IMR-90 (cell line): ENCODE data around the gene MGAT5B. TPM values are rescaled to one million over a fixed set of nuclear protein-coding genes. Genes with fewer than 3 reads are reported as not detected.

Experiments
- ATAC-seq: fragments of 200-7000 bp; cut with Tn5 transposase; 2 replicates; pipeline ENCODE4 v1.9.1; 2020; ENCODE audit warnings: low read depth, mild to moderate bottlenecking, moderate library complexity
- BruUV-seq: library from RNA; stranded (reverse); fragments of 400-500 nt; replicated peaks from 2 replicates; lab custom pipeline; 2021; lab: Mats Ljungman, UMichigan
- CTCF ChIA-PET: fragments of 300-600 bp; formaldehyde crosslinking; extraction: SDS; loops from one replicate; lab custom pipeline; 2021; ENCODE audit warnings: antibody characterized with exemption; lab: Yijun Ruan, JAX
- POLR2A ChIA-PET: fragments of 300-600 bp; sonication (Branson Sonifier 250); formaldehyde crosslinking; loops from one replicate; lab custom pipeline; 2022; ENCODE audit warnings: antibody characterized with exemption; ENCODE audit not compliant: unreplicated experiment; lab: Charles Lee
- DNase-seq: peaks from one replicate; pipeline ENCODE4 v3.0.0; 2013
- H2AFZ ChIP-seq: replicated peaks from 2 replicates; pipeline ENCODE3; 2013; ENCODE audit warnings: low read length, mild to moderate bottlenecking; ENCODE audit not compliant: poor library complexity
- H2AK5ac ChIP-seq: 2 replicates; pipeline ENCODE4 v1.6.1; 2013; ENCODE audit warnings: low read depth, low read length, inconsistent platforms
- H2AK9ac ChIP-seq: replicated peaks from 2 replicates; pipeline ENCODE3; 2013; ENCODE audit warnings: mild to moderate bottlenecking, low read depth, low read length, moderate library complexity; ENCODE audit not compliant: poor library complexity
- H2BK120ac ChIP-seq: 2 replicates; pipeline ENCODE4 v1.6.1; 2013; ENCODE audit warnings: low read depth, low read length, inconsistent platforms
- H2BK15ac ChIP-seq: 3 replicates; pipeline ENCODE4 v1.6.1; 2013; ENCODE audit warnings: low read depth, low read length, inconsistent platforms
- H2BK20ac ChIP-seq: 2 replicates; pipeline ENCODE4 v1.6.1; 2013; ENCODE audit warnings: low read depth, mild to moderate bottlenecking, inconsistent platforms, low read length, moderate library complexity
- H2BK5ac ChIP-seq: 2 replicates; pipeline ENCODE4 v1.6.1; 2013; ENCODE audit warnings: mild to moderate bottlenecking, low read depth, low read length, inconsistent platforms; ENCODE audit not compliant: poor library complexity, severe bottlenecking
- H3K14ac ChIP-seq: replicated peaks from 2 replicates; pipeline ENCODE4 v1.6.1; 2013; ENCODE audit warnings: low read depth, low read length, inconsistent platforms
- H3K18ac ChIP-seq: 2 replicates; pipeline ENCODE4 v1.6.1; 2013; ENCODE audit warnings: low read depth, low read length, control low read depth
- H3K23ac ChIP-seq: 2 replicates; pipeline ENCODE4 v1.6.1; 2013; ENCODE audit warnings: low read depth, low read length, inconsistent platforms
- H3K27ac ChIP-seq: 2 replicates; pipeline ENCODE4 v1.5.1; 2013; ENCODE audit warnings: mild to moderate bottlenecking, control low read depth, low read length; ENCODE audit not compliant: insufficient read depth
- H3K27me3 ChIP-seq: 2 replicates; pipeline ENCODE4 v1.6.1; 2013; ENCODE audit warnings: low read length; ENCODE audit not compliant: control insufficient read depth, insufficient read depth
- H3K36me3 ChIP-seq: 2 replicates; pipeline ENCODE4 v1.6.1; 2013; ENCODE audit warnings: low read length, mixed read lengths; ENCODE audit not compliant: control insufficient read depth, insufficient read depth
- H3K4ac ChIP-seq: 2 replicates; pipeline ENCODE4 v1.6.1; 2013; ENCODE audit warnings: low read depth, low read length, inconsistent platforms
- H3K4me1 ChIP-seq: 2 replicates; pipeline ENCODE4 v1.6.1; 2013; ENCODE audit warnings: low read length, mixed read lengths; ENCODE audit not compliant: control insufficient read depth, insufficient read depth
- H3K4me2 ChIP-seq: 2 replicates; pipeline ENCODE4 v1.6.1; 2013; ENCODE audit warnings: low read depth, mild to moderate bottlenecking, control low read depth, low read length, moderate library complexity
- H3K4me3 ChIP-seq: 2 replicates; pipeline ENCODE4 v1.5.1; 2013; ENCODE audit warnings: low read depth, mild to moderate bottlenecking, control low read depth, low read length, moderate library complexity; ENCODE audit not compliant: insufficient read depth
- H3K56ac ChIP-seq: 2 replicates; pipeline ENCODE4 v1.6.1; 2013; ENCODE audit warnings: low read length, inconsistent platforms; ENCODE audit not compliant: insufficient read depth; ENCODE audit errors: extremely low read depth
- H3K79me1 ChIP-seq, 2 experiments: 2 replicates each; pipeline ENCODE4 v1.6.1; 2013; ENCODE audit warnings: low read length in 2 of 2, inconsistent platforms in 1 of 2, low read depth in 1 of 2
- H3K9ac ChIP-seq: 2 replicates; pipeline ENCODE4 v1.6.1; 2013; ENCODE audit warnings: low read depth, low read length, control low read depth
- H3K9me1 ChIP-seq: 2 replicates; pipeline ENCODE4 v1.6.1; 2013; ENCODE audit warnings: low read length, inconsistent platforms; ENCODE audit not compliant: insufficient read depth
- H3K9me3 ChIP-seq: 2 replicates; pipeline ENCODE4 v1.6.1; 2013; ENCODE audit warnings: low read length; ENCODE audit not compliant: control insufficient read depth, insufficient read depth
- H4K20me1 ChIP-seq: 2 replicates; pipeline ENCODE4 v1.6.1; 2013; ENCODE audit warnings: low read length, inconsistent platforms; ENCODE audit not compliant: insufficient read depth
- H4K5ac ChIP-seq: 2 replicates; pipeline ENCODE4 v1.6.1; 2013; ENCODE audit warnings: mild to moderate bottlenecking, low read depth, low read length, control low read depth
- H4K8ac ChIP-seq, 2 experiments: 2 replicates each; pipeline ENCODE4 v1.6.1; 2013; ENCODE audit warnings: low read depth in 2 of 2, low read length in 2 of 2, control low read depth in 1 of 2, inconsistent platforms in 1 of 2
- H4K91ac ChIP-seq: 2 replicates; pipeline ENCODE4 v1.6.1; 2013; ENCODE audit warnings: low read depth, low read length, inconsistent platforms; ENCODE audit not compliant: insufficient read depth
- BHLHE40 ChIP-seq: fragments of 150-350 bp; IDR thresholded peaks from 2 replicates; pipeline ENCODE4 v1.6.1; 2016; ENCODE audit warnings: mild to moderate bottlenecking, low read depth, low read length
- CEBPB ChIP-seq: IDR thresholded peaks from 2 replicates; pipeline ENCODE4 v1.6.1; 2012; ENCODE audit warnings: low read depth, low read length, improper control_type of control experiment
- CHD1 ChIP-seq: IDR thresholded peaks from 2 replicates; pipeline ENCODE4 v1.6.1; 2012; ENCODE audit warnings: low read depth, low read length, improper control_type of control experiment
- CTCF ChIP-seq: conservative IDR thresholded peaks from 2 replicates; pipeline ENCODE4 v1.5.1; 2012; ENCODE audit warnings: mild to moderate bottlenecking, low read depth, low read length, improper control_type of control experiment
- ELK1 ChIP-seq: fragments of 150-350 bp; IDR thresholded peaks from 2 replicates; pipeline ENCODE4 v1.6.1; 2016; ENCODE audit warnings: low read depth, mild to moderate bottlenecking, low read length, moderate library complexity, borderline replicate concordance
- FOS ChIP-seq: fragments of 150-350 bp; IDR thresholded peaks from 2 replicates; pipeline ENCODE4 v1.6.1; 2016; ENCODE audit warnings: low read depth, low read length
- MAFK ChIP-seq: IDR thresholded peaks from 2 replicates; pipeline ENCODE4 v1.6.1; 2012; ENCODE audit warnings: low read depth, low read length, improper control_type of control experiment
- MAZ ChIP-seq: IDR thresholded peaks from 2 replicates; pipeline ENCODE4 v1.6.1; 2012; ENCODE audit warnings: low read depth, mild to moderate bottlenecking, low read length, improper control_type of control experiment, moderate library complexity, borderline replicate concordance
- NFE2L2 ChIP-seq: fragments of 150-350 bp; IDR thresholded peaks from 2 replicates; pipeline ENCODE4 v1.6.1; 2016; ENCODE audit warnings: low read depth, mild to moderate bottlenecking, low read length
- POLR2A ChIP-seq: IDR thresholded peaks from 2 replicates; pipeline ENCODE4 v1.6.1; 2012; ENCODE audit warnings: mild to moderate bottlenecking, low read depth, low read length
- RAD21 ChIP-seq: IDR thresholded peaks from 2 replicates; pipeline ENCODE4 v1.6.1; 2012; ENCODE audit warnings: low read length, improper control_type of control experiment
- RCOR1 ChIP-seq: IDR thresholded peaks from 2 replicates; pipeline ENCODE4 v1.6.1; 2012; ENCODE audit warnings: mild to moderate bottlenecking, low read length, improper control_type of control experiment; ENCODE audit not compliant: insufficient replicate concordance
- RFX5 ChIP-seq: IDR thresholded peaks from 2 replicates; pipeline ENCODE4 v1.8.0; 2012; ENCODE audit warnings: low read depth, mild to moderate bottlenecking, low read length, moderate library complexity
- SMC3 ChIP-seq: fragments of 150-350 bp; IDR thresholded peaks from 2 replicates; pipeline ENCODE4 v1.6.1; 2016; ENCODE audit warnings: low read depth, mild to moderate bottlenecking, antibody characterized with exemption, low read length, moderate library complexity
- USF2 ChIP-seq: fragments of 150-350 bp; IDR thresholded peaks from 2 replicates; pipeline ENCODE4 v1.6.1; 2017; ENCODE audit warnings: mild to moderate bottlenecking, antibody characterized with exemption, low read length, low read depth
- WGBS, 2 experiments: methylation state at CpG; one replicate each; pipeline versions ENCODE4 v1.1.5 to v1.1.7; 2013; ENCODE audit warnings: missing lambda C conversion rate in 2 of 2; ENCODE audit not compliant: insufficient read length in 1 of 2; ENCODE audit errors: extremely low coverage in 2 of 2; 5-methylcytosine and 5-hydroxymethylcytosine counted together
- dilution Hi-C: fragments of 300-500 bp; cut with HindIII; formaldehyde crosslinking; loops from one replicate; pipeline ENCODE4 v1.14.3; 2018; ENCODE audit warnings: low sequenced_read_pairs; ENCODE audit not compliant: unreplicated experiment
- in situ Hi-C: fragments of 300-500 bp; cut with MboI; formaldehyde crosslinking; loops from 3 replicates; pipeline ENCODE4 v1.14.3; 2019; ENCODE audit warnings: low sequenced_read_pairs, inconsistent platforms, mixed read lengths
- intact Hi-C: fragments of 100-400 bp; cut with micrococcal nuclease; formaldehyde crosslinking; loops from 2 replicates; pipeline ENCODE4 v1.10.0; 2022
- polyA plus RNA-seq, 3 experiments: library from polyadenylated mRNA; depleted of rRNA; stranded (reverse); fragments of >200 nt; gene quantifications; 2 replicates each; pipeline ENCODE4 v1.2.3, GENCODE V29; 2012; ENCODE audit warnings: low replicate concordance in 1 of 3
- total RNA-seq: library from RNA; depleted of rRNA; stranded (reverse); fragments of >200 nt; gene quantifications from 2 replicates; pipeline ENCODE4 v1.2.3, GENCODE V29; 2012

MGAT5B gene
- total and polyA plus RNA-seq, 2 of the 4 experiments (the other 2 are of a cell fraction): 0.54 to 2.0 TPM

GRCh38 chr17:76884995-76885893, 17.0 kb downstream of the MGAT5B start:
- H2BK5ac ChIP-seq: no peak overlapping the region
- H2BK120ac ChIP-seq: no peak overlapping the region
- no TSS peak for BruUV-seq
- POLR2A ChIA-PET: no interaction called here
- H3K9me3 ChIP-seq: no peaks in the 10 kb centered on the region
- TF ChIP-seq ELK1 (no peak), BHLHE40 (no peak), CTCF (no peak), RFX5 (no peak), POLR2A (no peak), SMC3 (no peak), FOS (no peak), RAD21 (no peak), NFE2L2 (no peak), USF2 (no peak), RCOR1 (no peak), CEBPB (no peak), MAZ (no peak), MAFK (no peak), CHD1 (no peak)
- H2AFZ ChIP-seq: no peak overlapping the region
- H3K4me1 ChIP-seq: no peaks in the 10 kb centered on the region
- H3K36me3 ChIP-seq: no peaks in the 10 kb centered on the region
- DNase-seq (no peak), ATAC-seq (no peak)
- in situ Hi-C loops: no loop called here
- H2BK15ac ChIP-seq: no peak overlapping the region
- peaks cover 3% of the 10 kb centered on the region; the same call in 1 of the 2 replicates for H4K20me1 ChIP-seq
- peaks cover 29% of the 10 kb centered on the region for H3K27me3 ChIP-seq
- no peak overlapping the region for H3K14ac ChIP-seq
- H4K8ac ChIP-seq: no peak overlapping the region
- no peak overlapping the region for H2BK20ac ChIP-seq
- H3K9me1 ChIP-seq: no peaks in the 10 kb centered on the region
- no peak overlapping the region for H3K4me2 ChIP-seq
- intact Hi-C loops: no loop called here
- peak overlapping the region; percentile 42 for H2AK9ac ChIP-seq
- no peak overlapping the region for H4K91ac ChIP-seq
- no peak overlapping the region for H3K4ac ChIP-seq
- H3K4me3 ChIP-seq: no peak overlapping the region
- H3K18ac ChIP-seq: no peak overlapping the region
- dilution Hi-C loops: no loop called here
- CTCF ChIA-PET: no interaction called here
- H3K23ac ChIP-seq: no peak overlapping the region
- no peak overlapping the region for H3K27ac ChIP-seq
- H4K5ac ChIP-seq: no peak overlapping the region
- H3K56ac ChIP-seq: no peak overlapping the region
- H2AK5ac ChIP-seq: no peak overlapping the region
- 100% methylated on average over 1 of the region's 16 CpGs; no CpG with 5 or more reads in 1 of the 2 experiments for WGBS, 2 experiments
- no peaks in the 10 kb centered on the region for H3K79me1 ChIP-seq
- no peak overlapping the region for H3K9ac ChIP-seq
